ENCODE results near the gene SEC22A.

The SEC22A gene

DNA sequence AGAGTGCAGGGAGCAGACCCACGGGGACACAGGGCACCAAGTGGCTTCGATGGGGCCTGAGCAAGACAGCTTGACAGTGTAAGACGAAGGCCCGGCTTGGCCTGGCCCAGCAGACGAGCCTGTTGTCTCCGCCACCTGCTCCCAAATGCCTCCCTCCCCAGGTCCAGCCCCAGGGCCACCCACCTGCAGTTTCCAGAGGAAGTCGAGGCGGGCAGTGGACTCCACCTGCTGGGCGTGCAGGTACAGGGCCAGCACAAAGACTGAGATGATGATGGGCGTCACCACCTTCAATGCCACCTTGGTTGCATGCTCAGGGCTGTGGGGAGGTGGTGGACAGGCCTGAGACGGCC, 94.1 kb downstream of the SEC22A start:
- no peak for DNase-seq (ENCODE audit: low read depth)
- no peak overlapping the region for H3K4me3 ChIP-seq (ENCODE audit: low read length)
- TF ChIP-seq, protein P1, sequence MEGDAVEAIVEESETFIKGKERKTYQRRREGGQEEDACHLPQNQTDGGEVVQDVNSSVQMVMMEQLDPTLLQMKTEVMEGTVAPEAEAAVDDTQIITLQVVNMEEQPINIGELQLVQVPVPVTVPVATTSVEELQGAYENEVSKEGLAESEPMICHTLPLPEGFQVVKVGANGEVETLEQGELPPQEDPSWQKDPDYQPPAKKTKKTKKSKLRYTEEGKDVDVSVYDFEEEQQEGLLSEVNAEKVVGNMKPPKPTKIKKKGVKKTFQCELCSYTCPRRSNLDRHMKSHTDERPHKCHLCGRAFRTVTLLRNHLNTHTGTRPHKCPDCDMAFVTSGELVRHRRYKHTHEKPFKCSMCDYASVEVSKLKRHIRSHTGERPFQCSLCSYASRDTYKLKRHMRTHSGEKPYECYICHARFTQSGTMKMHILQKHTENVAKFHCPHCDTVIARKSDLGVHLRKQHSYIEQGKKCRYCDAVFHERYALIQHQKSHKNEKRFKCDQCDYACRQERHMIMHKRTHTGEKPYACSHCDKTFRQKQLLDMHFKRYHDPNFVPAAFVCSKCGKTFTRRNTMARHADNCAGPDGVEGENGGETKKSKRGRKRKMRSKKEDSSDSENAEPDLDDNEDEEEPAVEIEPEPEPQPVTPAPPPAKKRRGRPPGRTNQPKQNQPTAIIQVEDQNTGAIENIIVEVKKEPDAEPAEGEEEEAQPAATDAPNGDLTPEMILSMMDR (IDR thresholded peaks at IDR 0.05; ENCODE audit: insufficient read depth, low read depth, low read length, missing control alignments) = no peak

DNA sequence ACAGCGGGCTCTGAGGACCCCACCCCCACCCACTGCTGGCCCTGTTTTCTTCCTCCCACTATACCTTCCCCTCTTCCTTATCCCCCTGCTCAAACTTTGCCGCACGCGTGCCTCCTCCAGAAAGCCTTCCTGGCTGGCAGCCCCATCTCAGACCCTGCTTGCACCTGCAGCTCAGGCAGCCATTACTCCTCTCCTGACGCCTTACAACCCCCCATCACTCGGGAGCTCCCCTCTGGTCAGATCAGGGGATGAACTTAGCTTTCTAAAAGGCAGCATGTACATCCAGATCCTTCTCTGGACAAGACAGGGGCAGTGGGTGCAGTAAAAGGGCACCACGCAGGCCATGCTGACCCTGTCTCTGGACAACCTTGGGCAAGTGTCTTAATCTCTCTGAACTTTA, 94.5 kb downstream of the SEC22A start:
- TF ChIP-seq, protein P1 (IDR thresholded peaks at IDR 0.05; ENCODE audit: insufficient read depth, low read depth, low read length, missing control alignments) = no peak
- H3K4me3 ChIP-seq (ENCODE audit: low read length) = no peak overlapping the region
- no peak for DNase-seq (ENCODE audit: low read depth)

DNA sequence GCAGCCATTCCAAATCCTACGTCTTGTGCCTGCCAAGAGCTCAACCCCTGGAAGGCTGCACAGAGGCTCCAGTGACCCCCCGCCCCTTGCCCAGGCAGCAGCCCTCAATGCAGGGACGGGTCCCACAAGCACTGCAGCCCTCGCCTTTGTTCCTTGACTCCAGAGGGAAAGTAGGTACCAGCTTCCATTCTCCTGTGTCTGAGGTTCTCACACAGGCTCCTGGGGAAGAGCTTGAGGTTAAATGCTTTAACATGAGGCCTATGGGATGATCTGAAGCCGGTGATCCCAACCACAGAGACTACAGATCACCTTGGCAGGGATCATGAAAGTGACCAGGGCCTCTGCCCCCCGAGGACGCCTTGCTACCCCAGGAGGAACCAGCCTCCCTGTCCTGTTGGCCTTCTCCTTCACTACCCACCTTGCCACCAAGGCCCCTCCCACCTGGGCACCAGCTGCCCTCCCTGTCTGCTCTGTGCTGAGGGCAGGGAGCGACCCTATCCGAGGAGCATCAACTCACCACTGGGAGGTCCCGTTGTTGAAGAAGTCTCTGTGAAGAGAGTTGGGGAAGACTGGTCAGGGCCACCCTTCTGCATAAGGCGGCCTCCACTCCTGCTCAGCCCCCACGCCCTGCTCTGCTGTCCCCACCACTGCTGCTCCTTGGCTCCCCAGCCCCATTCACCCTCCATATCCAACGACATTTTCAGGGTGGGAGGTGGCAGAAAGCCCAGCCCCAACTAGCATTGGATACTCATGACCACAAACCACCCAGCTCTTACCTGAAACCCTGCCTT, 95.3 kb downstream of the SEC22A start:
- DNase-seq (ENCODE audit: low read depth) = no peak
- TF ChIP-seq, protein P1 (IDR thresholded peaks at IDR 0.05; ENCODE audit: insufficient read depth, low read depth, low read length, missing control alignments) = no peak

DNA sequence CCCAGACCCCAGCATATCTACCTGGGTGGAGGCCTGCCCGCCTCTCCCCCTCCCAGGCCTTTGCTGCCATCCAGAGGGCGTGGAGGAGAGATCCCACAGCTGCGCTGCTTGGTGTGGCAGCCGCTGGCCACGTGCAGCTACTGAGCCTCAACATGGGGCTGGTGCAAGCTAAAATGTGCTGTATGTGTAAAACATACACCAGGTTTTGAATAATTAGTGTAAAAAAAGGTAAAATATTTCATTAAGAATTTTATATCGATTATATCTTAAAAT, 95.8 kb downstream of the SEC22A start:
- H3K4me3 ChIP-seq (ENCODE audit: low read length) = no peak overlapping the region
- TF ChIP-seq, protein P1 (IDR thresholded peaks at IDR 0.05; ENCODE audit: insufficient read depth, low read depth, low read length, missing control alignments) = no peak
- DNase-seq (ENCODE audit: low read depth) = no peak

More for the DNA sequence above, 95.3 kb downstream of the SEC22A start:
- no peak overlapping the region for H3K4me3 ChIP-seq (ENCODE audit: low read length)

DNA sequence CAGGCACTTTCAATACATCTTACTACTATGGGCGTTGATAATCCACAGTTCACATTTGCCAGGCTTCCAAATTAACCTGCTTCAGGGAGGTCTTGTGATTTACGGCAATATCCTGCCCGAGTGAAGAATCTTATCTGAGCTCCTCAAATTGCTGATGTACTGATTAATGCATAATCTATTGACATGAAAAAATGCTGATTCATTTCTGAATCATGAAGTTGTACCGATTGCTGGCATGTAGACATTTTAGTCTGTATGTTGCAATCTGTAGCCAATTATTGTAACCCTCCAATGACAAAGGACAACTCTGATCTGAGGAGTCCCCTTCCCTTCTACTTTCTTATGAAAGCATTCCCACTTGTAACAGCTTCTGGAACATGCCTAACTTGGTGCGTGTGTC, 97.2 kb downstream of the SEC22A start:
- no peak overlapping the region for H3K4me3 ChIP-seq (ENCODE audit: low read length)
- peak; percentile 30 for DNase-seq (ENCODE audit: low read depth)
- TF ChIP-seq, protein P1 (IDR thresholded peaks at IDR 0.05; ENCODE audit: insufficient read depth, low read depth, low read length, missing control alignments) = no peak

DNA sequence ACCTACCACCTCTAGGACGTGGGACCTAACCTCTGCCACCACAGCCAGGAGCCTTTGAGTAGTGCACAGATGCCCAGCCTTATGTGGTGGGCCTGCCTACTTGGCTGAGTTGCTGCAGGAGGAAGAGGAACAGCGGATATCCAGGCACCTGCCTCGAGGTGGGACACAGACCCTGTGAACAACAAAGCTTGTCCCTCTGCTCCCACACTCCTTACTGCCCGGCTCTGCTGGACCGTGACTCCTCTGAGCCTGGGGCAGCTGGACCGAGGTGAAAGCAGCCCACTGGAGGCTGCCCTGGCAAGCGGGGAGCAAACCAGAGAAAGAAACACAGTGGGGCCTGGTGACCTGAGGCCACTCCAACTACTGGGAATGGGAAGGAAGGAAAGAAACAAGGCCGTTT, 97.8 kb downstream of the SEC22A start:
- H3K4me3 ChIP-seq (ENCODE audit: low read length) = no peak overlapping the region
- TF ChIP-seq, protein P1 (IDR thresholded peaks at IDR 0.05; ENCODE audit: insufficient read depth, low read depth, low read length, missing control alignments) = no peak
- no peak for DNase-seq (ENCODE audit: low read depth)

DNA sequence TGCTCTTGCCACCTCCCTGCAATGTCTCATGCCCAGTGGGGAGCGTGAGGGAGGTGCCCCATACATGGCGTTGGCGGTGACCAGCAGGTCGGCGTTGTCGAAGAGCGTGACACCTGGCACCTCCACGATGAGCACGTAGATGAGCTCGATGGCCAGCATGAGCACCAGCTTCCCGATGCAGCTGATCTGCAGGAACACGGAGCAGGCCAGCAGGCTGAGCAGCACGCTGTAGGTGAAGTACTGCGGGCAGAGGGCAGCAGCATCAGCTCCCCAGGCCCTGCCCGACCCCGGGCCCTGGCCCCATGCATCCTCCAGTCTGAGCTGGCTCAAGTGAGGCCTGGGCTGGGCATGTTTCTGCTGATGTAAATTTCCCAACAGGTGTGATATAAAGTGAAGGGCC, 98.3 kb downstream of the SEC22A start:
- TF ChIP-seq, protein P1 (IDR thresholded peaks at IDR 0.05; ENCODE audit: insufficient read depth, low read depth, low read length, missing control alignments) = no peak

More for the DNA sequence above, 98.3 kb downstream of the SEC22A start:
- DNase-seq (ENCODE audit: low read depth) = no peak
- H3K4me3 ChIP-seq (ENCODE audit: low read length) = no peak overlapping the region

Measured in epithelial cell of esophagus (primary cell).